Stimulated activated CD8-positive, alpha-beta memory T cell treated with anti-CD3 and anti-CD28 coated beads, Interleukin-12 subunit alpha, Interleukin-12 subunit beta, amount 100 ng/mL, for 4 hours (primary cell): ENCODE data around the gene ZNF761.
A peak's percentile ranks its signal among the peaks of the same experiment; 100 is the strongest.
"Not testable (repeated sequence)": the region's sequence is repeated elsewhere in the genome, so short reads cannot be mapped to it uniquely, and the experiment has no call there.

ENCODE experiments used
- DNase-seq: peaks from one replicate; pipeline ENCODE4 v3.0.0-alpha.2; 2020; ENCODE audit warnings: low read depth

ZNF761 gene

GRCh38 chr19:53431399-53432087 is at the start of gene ZNF761:
ZNF761 (plus strand) TSS chr19:53431984; CDS start chr19:53447269, 15,285 bp downstream.
- DNase-seq = peak; percentile 98

GRCh38 chr19:53388168-53388567 is 43.6 kb upstream of the ZNF761 start:
- DNase-seq = no peak

- DNase-seq = no peak
These were observed 42.9 kb upstream of the ZNF761 start for GRCh38 chr19:53388904-53389303.

- DNase-seq = no peak
These were observed 42.2 kb upstream of the ZNF761 start for GRCh38 chr19:53389571-53389970.

GRCh38 chr19:53389978-53390377 is 41.8 kb upstream of the ZNF761 start:
- DNase-seq = no peak

GRCh38 chr19:53394522-53394973 is 37.2 kb upstream of the ZNF761 start:
- DNase-seq = no peak

GRCh38 chr19:53394974-53395839 is 36.6 kb upstream of the ZNF761 start, which contains the start of gene ZNF765:
ZNF765 (plus strand) TSS chr19:53395149; CDS start chr19:53398016, 2,867 bp downstream.
- peak; percentile 96 for DNase-seq

GRCh38 chr19:53395840-53396524 is 35.8 kb upstream of the ZNF761 start:
- not testable (repeated sequence) for DNase-seq

- DNase-seq = no peak
These were observed 35.3 kb upstream of the ZNF761 start for GRCh38 chr19:53396525-53396868.

- not testable (repeated sequence) for DNase-seq
These were observed 33.9 kb upstream of the ZNF761 start for GRCh38 chr19:53397918-53398317.

- no peak for DNase-seq
These were observed 22.1 kb upstream of the ZNF761 start for GRCh38 chr19:53409505-53410204.

GRCh38 chr19:53420520-53421315 is 11.1 kb upstream of the ZNF761 start:
- not testable (repeated sequence) for DNase-seq

GRCh38 chr19:53422551-53422950 is 9.2 kb upstream of the ZNF761 start:
- DNase-seq = no peak

GRCh38 chr19:53423074-53423473 is 8.7 kb upstream of the ZNF761 start:
- DNase-seq = not testable (repeated sequence)

GRCh38 chr19:53423680-53424079 is 8.1 kb upstream of the ZNF761 start:
- not testable (repeated sequence) for DNase-seq

- DNase-seq = peak; percentile 23
These were observed 6.7 kb upstream of the ZNF761 start for GRCh38 chr19:53424968-53425597.

- no peak for DNase-seq
These were observed 391 bp downstream of the ZNF761 start for GRCh38 chr19:53432088-53432661.

GRCh38 chr19:53443809-53444208 is 12.0 kb downstream of the ZNF761 start:
- DNase-seq = not testable (repeated sequence)

GRCh38 chr19:53447196-53447595 is 15.4 kb downstream of the ZNF761 start:
- not testable (repeated sequence) for DNase-seq

GRCh38 chr19:53455828-53456227 is 24.0 kb downstream of the ZNF761 start:
- no peak for DNase-seq
